Measurements from ENCODE around the gene ATF4.
A peak's percentile ranks its signal among the peaks of the same experiment; 100 is the strongest.

The ATF4 gene

GRCh38 chr22:39528080-39528661, 7.8 kb downstream of the ATF4 start:
- peaks cover 14 to 39% of the 10 kb centered on the region in 2 donors for H3K36me3 ChIP-seq (ENCODE audit: control insufficient read depth in 2 of 2, insufficient read depth in 2 of 2, low read length in 2 of 2)
- H3K27ac ChIP-seq (ENCODE audit: low read depth in 2 of 2, low read length in 2 of 2): peak overlapping the region; percentile 81 to 89
- H3K4me3 ChIP-seq (ENCODE audit: low read length in 2 of 2): peak overlapping the region; percentile 54 to 59
- no peaks in the 10 kb centered on the region for H3K9me3 ChIP-seq (ENCODE audit: control insufficient read depth in 2 of 2, low read length in 2 of 2)
- H3K27me3 ChIP-seq (ENCODE audit: control insufficient read depth in 2 of 2, insufficient read depth in 2 of 2, low read length in 2 of 2): no peaks in the 10 kb centered on the region
- H3K4me1 ChIP-seq (ENCODE audit: control insufficient read depth in 2 of 2, insufficient read depth in 2 of 2, low read length in 2 of 2): peaks cover 52 to 54% of the 10 kb centered on the region in 2 donors
- peak overlapping the region; percentile 60 to 63 for H3K9ac ChIP-seq (ENCODE audit: low read depth in 1 of 2, low read length in 2 of 2)

DNA sequence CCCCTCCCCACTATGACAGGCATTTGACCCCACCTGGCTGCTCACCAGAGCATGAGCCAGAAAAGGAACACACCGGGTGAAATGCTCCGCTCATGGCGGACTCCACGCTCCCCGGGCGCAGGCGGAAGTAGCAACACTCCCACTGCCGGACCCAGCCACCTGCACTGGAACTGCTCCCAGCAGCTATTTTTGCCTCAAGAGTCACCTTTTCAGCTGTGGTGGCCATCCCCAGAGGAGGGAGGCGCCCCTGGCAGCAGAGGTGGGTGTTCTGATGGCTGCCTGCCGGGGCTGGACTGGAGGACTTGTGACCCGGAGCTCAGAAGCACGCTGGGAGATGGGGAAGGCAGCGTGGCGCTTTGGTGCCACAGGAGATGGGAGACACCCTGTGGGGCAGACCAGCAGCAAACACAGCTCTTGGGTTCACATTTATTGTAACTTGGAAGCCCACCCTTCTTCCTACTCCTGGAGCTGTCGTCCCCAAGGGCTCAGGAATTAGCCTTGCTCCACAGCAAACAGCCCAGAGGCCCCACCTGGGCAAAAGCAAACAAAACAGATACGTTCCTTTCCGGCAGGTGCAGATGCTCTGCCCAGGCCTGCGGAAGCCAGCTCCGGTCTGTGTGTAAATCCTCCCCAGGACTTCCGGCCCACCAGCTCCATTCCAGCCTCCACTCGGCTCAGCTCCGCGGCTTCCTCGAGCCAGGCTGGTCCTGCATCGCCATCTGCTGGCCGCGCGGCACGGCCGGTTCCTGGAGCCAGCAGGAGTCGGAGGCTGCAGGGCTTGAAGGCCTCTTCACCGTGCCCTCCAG, 8.5 kb downstream of the ATF4 start:
- Histone ChIP-seq H3K27me3 (ENCODE audit: control insufficient read depth in 2 of 2, insufficient read depth in 2 of 2, low read length in 2 of 2) (no peaks in the 10 kb centered on the region), H3K4me1 (ENCODE audit: control insufficient read depth in 2 of 2, insufficient read depth in 2 of 2, low read length in 2 of 2) (peaks cover 49 to 50% of the 10 kb centered on the region in 2 donors), H3K4me3 (ENCODE audit: low read length in 2 of 2) (peak overlapping the region; percentile 54 to 59), H3K27ac (ENCODE audit: low read depth in 2 of 2, low read length in 2 of 2) (peak overlapping the region; percentile 81 to 89), H3K36me3 (ENCODE audit: control insufficient read depth in 2 of 2, insufficient read depth in 2 of 2, low read length in 2 of 2) (peaks cover 11 to 36% of the 10 kb centered on the region in 2 donors), H3K9me3 (ENCODE audit: control insufficient read depth in 2 of 2, low read length in 2 of 2) (no peaks in the 10 kb centered on the region), H3K9ac (ENCODE audit: low read depth in 1 of 2, low read length in 2 of 2) (peak overlapping the region; percentile 60 to 63)

GRCh38 chr22:39529487-39529851, 9.1 kb downstream of the ATF4 start:
- no peaks in the 10 kb centered on the region for H3K9me3 ChIP-seq (ENCODE audit: control insufficient read depth in 2 of 2, low read length in 2 of 2)
- H3K9ac ChIP-seq (ENCODE audit: low read depth in 1 of 2, low read length in 2 of 2): no peak overlapping the region
- peaks cover 45 to 48% of the 10 kb centered on the region in 2 donors for H3K4me1 ChIP-seq (ENCODE audit: control insufficient read depth in 2 of 2, insufficient read depth in 2 of 2, low read length in 2 of 2)
- peaks cover 5 to 30% of the 10 kb centered on the region in 2 donors for H3K36me3 ChIP-seq (ENCODE audit: control insufficient read depth in 2 of 2, insufficient read depth in 2 of 2, low read length in 2 of 2)
- H3K27me3 ChIP-seq (ENCODE audit: control insufficient read depth in 2 of 2, insufficient read depth in 2 of 2, low read length in 2 of 2): no peaks in the 10 kb centered on the region
- H3K27ac ChIP-seq (ENCODE audit: low read depth in 2 of 2, low read length in 2 of 2): peak overlapping the region in 1 of 2 donors; percentile 89
- H3K4me3 ChIP-seq (ENCODE audit: low read length in 2 of 2): peak overlapping the region; percentile 54 to 59

DNA sequence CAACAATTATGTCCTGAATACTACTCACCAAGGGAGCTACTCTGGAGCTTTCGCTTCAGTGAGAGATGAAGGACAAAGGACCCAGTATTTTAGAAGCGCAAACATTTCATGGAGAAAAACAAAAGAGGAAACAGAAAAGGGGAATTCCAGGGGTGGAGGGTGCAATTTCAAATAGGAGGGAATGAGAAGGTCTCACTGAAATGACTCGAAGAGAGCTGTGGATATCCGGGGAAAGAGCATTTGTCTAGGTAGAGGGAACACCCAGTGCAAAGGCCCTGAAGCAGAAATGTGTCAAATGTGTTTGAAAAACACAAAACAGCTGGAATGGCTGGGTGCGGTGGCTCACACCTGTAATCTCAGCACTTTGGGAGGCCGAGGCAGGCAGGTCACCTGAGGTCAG, 9.8 kb downstream of the ATF4 start:
- H3K4me1 ChIP-seq (ENCODE audit: control insufficient read depth in 2 of 2, insufficient read depth in 2 of 2, low read length in 2 of 2): peaks cover 47 to 52% of the 10 kb centered on the region in 2 donors
- H3K4me3 ChIP-seq (ENCODE audit: low read length in 2 of 2): peak overlapping the region in 1 of 2 donors; percentile 20
- no peak overlapping the region for H3K9ac ChIP-seq (ENCODE audit: low read depth in 1 of 2, low read length in 2 of 2)
- peaks cover 3 to 26% of the 10 kb centered on the region in 2 donors for H3K36me3 ChIP-seq (ENCODE audit: control insufficient read depth in 2 of 2, insufficient read depth in 2 of 2, low read length in 2 of 2)
- H3K27ac ChIP-seq (ENCODE audit: low read depth in 2 of 2, low read length in 2 of 2): no peak overlapping the region
- no peaks in the 10 kb centered on the region for H3K9me3 ChIP-seq (ENCODE audit: control insufficient read depth in 2 of 2, low read length in 2 of 2)
- H3K27me3 ChIP-seq (ENCODE audit: control insufficient read depth in 2 of 2, insufficient read depth in 2 of 2, low read length in 2 of 2): no peaks in the 10 kb centered on the region

DNA sequence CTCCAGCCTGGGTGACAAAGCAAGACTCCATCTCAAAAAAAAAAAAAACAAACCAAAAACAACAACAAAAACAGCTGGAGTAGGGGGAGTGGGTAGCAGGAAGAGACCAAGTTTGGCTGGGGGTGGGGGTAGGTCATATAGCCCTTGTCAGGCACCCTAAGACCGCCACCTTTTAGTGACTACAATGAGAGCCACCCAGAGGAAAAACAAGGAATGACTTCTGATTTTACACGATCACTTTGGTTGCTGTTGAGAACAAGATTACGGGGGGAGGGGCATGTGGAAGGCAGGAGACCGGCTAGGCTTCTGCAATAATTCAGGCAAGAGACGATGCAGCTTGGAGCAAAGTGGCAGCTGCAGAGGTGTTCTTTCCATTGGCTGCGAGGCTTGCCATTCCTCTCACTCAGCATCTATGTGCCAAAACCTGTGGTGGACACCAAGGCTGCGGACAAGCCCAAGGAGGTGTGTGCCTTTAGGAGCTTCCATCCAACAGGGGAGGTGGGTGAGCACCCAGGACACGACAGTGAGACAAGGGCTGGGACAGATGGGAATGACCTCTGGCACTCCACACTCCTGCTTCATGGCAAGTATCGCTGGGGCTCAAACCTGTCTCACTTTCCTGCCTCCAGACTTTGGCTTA, 10.4 kb downstream of the ATF4 start:
- Histone ChIP-seq H3K36me3 (ENCODE audit: control insufficient read depth in 2 of 2, insufficient read depth in 2 of 2, low read length in 2 of 2) (peaks cover 3 to 21% of the 10 kb centered on the region in 2 donors), H3K27ac (ENCODE audit: low read depth in 2 of 2, low read length in 2 of 2) (no peak overlapping the region), H3K4me1 (ENCODE audit: control insufficient read depth in 2 of 2, insufficient read depth in 2 of 2, low read length in 2 of 2) (peaks cover 47 to 52% of the 10 kb centered on the region in 2 donors), H3K9me3 (ENCODE audit: control insufficient read depth in 2 of 2, low read length in 2 of 2) (no peaks in the 10 kb centered on the region), H3K4me3 (ENCODE audit: low read length in 2 of 2) (peak overlapping the region in 1 of 2 donors; percentile 24), H3K9ac (ENCODE audit: low read depth in 1 of 2, low read length in 2 of 2) (peak overlapping the region in 1 of 2 donors; percentile 13), H3K27me3 (ENCODE audit: control insufficient read depth in 2 of 2, insufficient read depth in 2 of 2, low read length in 2 of 2) (no peaks in the 10 kb centered on the region)

DNA sequence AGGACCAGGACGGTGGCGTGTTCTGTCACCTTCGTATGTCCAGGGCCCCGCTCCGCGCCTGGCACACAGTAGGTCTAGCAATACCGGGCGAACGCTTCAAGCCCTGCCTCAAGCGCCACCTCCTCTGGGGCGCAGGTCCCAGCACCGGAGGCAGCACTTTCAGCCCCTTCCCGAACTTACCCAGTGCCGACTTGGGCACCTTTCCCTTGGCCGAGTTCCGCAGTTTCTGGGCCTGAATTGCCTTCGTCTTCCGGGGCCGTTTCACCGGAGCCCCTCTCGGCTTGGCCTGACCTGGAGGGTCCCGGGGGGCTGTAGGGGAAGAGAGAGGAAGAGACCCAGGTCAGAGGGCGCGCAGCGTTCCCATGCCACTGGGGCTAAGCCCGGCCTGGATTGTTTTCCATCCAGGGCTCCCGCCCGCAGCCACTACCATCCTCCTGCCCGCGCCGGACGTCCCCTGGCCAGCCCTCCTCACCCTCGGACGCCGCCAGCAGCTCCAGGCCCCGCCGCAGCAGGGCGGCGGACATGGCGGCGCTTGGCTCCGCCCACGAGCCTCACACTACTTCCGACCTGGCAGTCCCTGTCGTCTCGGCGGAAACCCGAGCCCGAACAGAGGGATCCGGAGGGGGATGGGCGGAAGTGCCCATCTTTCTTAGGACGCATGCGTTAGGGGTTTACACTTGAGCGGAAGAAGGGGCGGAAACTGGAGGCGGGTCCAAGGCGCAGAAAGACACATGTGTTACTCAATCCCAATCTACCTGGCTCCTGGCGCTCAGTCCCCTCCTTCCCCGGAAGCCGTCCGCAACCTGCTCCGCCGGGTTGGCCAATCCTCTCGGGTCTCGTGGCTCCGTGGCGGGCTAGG, 12.1 kb downstream of the ATF4 start, which contains the start of gene RPS19BP1:
Gene RPS19BP1, minus strand, starts transcription at position 534 of the 859 bp plus-strand sequence. Its CDS starts 10 bp downstream, at position 524.
- H3K9ac ChIP-seq (ENCODE audit: low read depth in 1 of 2, low read length in 2 of 2): peak within 1 kb of the TSS; percentile 91 to 96

DNA sequence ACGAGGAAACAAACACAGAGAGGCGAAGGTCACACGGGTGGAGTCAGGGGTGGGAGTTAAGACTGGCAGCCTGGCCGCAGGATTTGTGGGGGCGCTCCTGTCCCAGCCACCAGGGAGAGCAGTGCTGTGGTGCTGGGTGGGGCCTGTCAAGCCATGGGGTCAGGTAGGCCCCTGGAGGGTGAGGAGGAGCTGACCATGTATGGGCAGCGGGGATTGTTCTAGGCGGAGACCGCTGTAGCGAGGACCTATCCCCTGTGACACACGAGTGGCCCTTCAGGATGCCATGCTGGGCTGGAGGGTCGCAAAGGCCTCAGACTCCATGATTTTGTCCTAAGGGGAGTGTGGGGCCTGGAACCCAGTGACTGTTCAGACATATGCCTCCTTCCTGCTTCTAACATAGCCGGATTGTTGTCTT, 13.7 kb downstream of the ATF4 start:
- Histone ChIP-seq H3K27ac (ENCODE audit: low read depth in 2 of 2, low read length in 2 of 2) (no peak overlapping the region), H3K4me1 (ENCODE audit: control insufficient read depth in 2 of 2, insufficient read depth in 2 of 2, low read length in 2 of 2) (peaks cover 28% of the 10 kb centered on the region in 2 donors), H3K36me3 (ENCODE audit: control insufficient read depth in 2 of 2, insufficient read depth in 2 of 2, low read length in 2 of 2) (peaks cover 3 to 14% of the 10 kb centered on the region in 2 donors), H3K4me3 (ENCODE audit: low read length in 2 of 2) (no peak overlapping the region), H3K9ac (ENCODE audit: low read depth in 1 of 2, low read length in 2 of 2) (no peak overlapping the region), H3K9me3 (ENCODE audit: control insufficient read depth in 2 of 2, low read length in 2 of 2) (no peaks in the 10 kb centered on the region), H3K27me3 (ENCODE audit: control insufficient read depth in 2 of 2, insufficient read depth in 2 of 2, low read length in 2 of 2) (no peaks in the 10 kb centered on the region)

More for the DNA sequence above, 12.1 kb downstream of the ATF4 start, which contains the start of gene RPS19BP1:
- Histone ChIP-seq H3K27me3 (ENCODE audit: control insufficient read depth in 2 of 2, insufficient read depth in 2 of 2, low read length in 2 of 2) (no peaks in the 10 kb centered on the region), H3K9me3 (ENCODE audit: control insufficient read depth in 2 of 2, low read length in 2 of 2) (no peaks in the 10 kb centered on the region), H3K4me1 (ENCODE audit: control insufficient read depth in 2 of 2, insufficient read depth in 2 of 2, low read length in 2 of 2) (peaks cover 44 to 45% of the 10 kb centered on the region in 2 donors), H3K36me3 (ENCODE audit: control insufficient read depth in 2 of 2, insufficient read depth in 2 of 2, low read length in 2 of 2) (peaks cover 3 to 21% of the 10 kb centered on the region in 2 donors), H3K27ac (ENCODE audit: low read depth in 2 of 2, low read length in 2 of 2) (peak within 1 kb of the TSS; percentile 79 to 91), H3K4me3 (ENCODE audit: low read length in 2 of 2) (peak within 1 kb of the TSS; percentile 77 to 92)

GRCh38 chr22:39534591-39535356, 14.4 kb downstream of the ATF4 start:
- H3K9ac ChIP-seq (ENCODE audit: low read depth in 1 of 2, low read length in 2 of 2): peak overlapping the region in 1 of 2 donors; percentile 32
- H3K9me3 ChIP-seq (ENCODE audit: control insufficient read depth in 2 of 2, low read length in 2 of 2): no peaks in the 10 kb centered on the region
- peaks cover 3 to 9% of the 10 kb centered on the region in 2 donors for H3K36me3 ChIP-seq (ENCODE audit: control insufficient read depth in 2 of 2, insufficient read depth in 2 of 2, low read length in 2 of 2)
- no peaks in the 10 kb centered on the region for H3K27me3 ChIP-seq (ENCODE audit: control insufficient read depth in 2 of 2, insufficient read depth in 2 of 2, low read length in 2 of 2)
- peaks cover 22% of the 10 kb centered on the region in 2 donors for H3K4me1 ChIP-seq (ENCODE audit: control insufficient read depth in 2 of 2, insufficient read depth in 2 of 2, low read length in 2 of 2)
- peak overlapping the region in 1 of 2 donors; percentile 50 for H3K4me3 ChIP-seq (ENCODE audit: low read length in 2 of 2)
- no peak overlapping the region for H3K27ac ChIP-seq (ENCODE audit: low read depth in 2 of 2, low read length in 2 of 2)

- Histone ChIP-seq H3K9ac (ENCODE audit: low read depth in 1 of 2, low read length in 2 of 2) (no peak overlapping the region), H3K4me1 (ENCODE audit: control insufficient read depth in 2 of 2, insufficient read depth in 2 of 2, low read length in 2 of 2) (peaks cover 18 to 21% of the 10 kb centered on the region in 2 donors), H3K27me3 (ENCODE audit: control insufficient read depth in 2 of 2, insufficient read depth in 2 of 2, low read length in 2 of 2) (no peaks in the 10 kb centered on the region), H3K4me3 (ENCODE audit: low read length in 2 of 2) (no peak overlapping the region), H3K36me3 (ENCODE audit: control insufficient read depth in 2 of 2, insufficient read depth in 2 of 2, low read length in 2 of 2) (peaks cover 3 to 5% of the 10 kb centered on the region in 2 donors), H3K9me3 (ENCODE audit: control insufficient read depth in 2 of 2, low read length in 2 of 2) (no peaks in the 10 kb centered on the region), H3K27ac (ENCODE audit: low read depth in 2 of 2, low read length in 2 of 2) (no peak overlapping the region)
Observed at GRCh38 chr22:39535357-39535725, 15.0 kb downstream of the ATF4 start.

Data from mucosa of rectum (tissue), 2 donors.